ENCODE measurements around the gene GFER.
"Not testable (repeated sequence)": the region's sequence is repeated elsewhere in the genome, so short reads cannot be mapped to it uniquely, and the experiment has no call there.

The GFER gene

DNA sequence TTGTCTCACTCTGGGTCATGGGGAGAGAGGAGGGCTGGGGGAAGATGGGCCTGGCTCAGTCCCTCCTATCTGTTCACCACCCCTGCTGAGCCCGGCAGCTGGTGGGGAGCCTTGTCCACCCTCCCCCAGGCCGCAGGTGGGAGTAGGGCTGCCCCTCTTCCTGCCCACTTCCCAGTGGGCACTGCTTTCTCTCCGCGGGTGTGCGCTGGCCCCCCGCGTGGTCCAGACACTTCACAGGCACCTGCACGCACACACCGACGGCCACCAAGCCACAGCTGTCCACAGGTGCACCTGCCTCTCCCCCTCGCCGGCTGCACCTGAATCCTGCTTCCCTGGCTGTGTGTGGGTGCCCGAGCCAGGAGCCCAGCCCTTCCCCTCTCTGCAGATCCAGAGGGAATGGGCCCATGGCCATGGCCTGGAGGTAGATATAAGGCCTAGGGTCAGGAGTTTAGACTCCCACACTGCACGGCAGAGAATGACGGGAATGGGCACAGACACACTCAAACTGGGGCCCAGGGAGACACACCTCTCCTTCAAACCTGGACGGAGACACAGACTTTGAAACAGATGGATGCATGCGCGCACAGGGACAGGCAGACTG is 44.7 kb downstream of the GFER start:
- DNase-seq = no peak

DNA sequence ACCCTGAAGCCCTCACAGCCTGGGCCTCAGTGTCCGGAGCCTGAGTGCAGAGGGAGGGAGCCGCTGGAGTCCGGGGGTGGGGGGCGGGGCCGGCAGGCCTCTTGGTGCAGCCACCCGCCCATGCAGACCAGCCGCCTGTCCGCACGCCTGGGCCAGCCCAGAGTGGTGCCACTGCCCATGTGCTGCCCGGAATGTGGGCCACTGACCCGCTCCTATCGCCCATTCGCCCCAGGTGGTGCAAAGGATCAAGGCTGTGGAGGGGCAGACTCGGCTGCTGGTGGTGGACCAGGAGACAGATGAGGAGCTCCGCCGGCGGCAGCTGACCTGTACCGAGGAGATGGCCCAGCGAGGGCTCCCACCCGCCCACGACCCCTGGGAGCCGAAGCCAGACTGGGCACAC is 45.4 kb downstream of the GFER start:
- DNase-seq = no peak

DNA sequence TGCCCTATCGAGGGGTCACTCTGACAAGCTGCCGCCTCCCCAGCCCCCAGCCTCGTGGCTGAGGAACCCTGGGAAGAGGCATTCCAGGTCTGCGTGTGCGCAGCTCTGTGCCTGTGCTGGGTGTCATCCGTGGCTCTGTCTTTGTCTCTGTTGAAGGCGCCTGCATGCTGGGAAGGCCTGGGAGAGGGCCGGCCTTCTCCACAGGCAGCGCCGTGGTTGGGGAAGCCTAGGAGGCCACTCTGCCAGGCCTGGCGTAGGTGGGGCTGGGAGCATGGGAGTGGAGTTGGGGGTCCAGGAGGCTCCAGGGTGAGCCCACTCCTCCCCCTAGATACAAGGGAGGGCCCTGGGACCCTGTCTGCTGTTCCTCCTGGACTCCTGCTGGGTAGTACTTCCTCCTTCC is 46.0 kb downstream of the GFER start:
- no peak for DNase-seq

DNA sequence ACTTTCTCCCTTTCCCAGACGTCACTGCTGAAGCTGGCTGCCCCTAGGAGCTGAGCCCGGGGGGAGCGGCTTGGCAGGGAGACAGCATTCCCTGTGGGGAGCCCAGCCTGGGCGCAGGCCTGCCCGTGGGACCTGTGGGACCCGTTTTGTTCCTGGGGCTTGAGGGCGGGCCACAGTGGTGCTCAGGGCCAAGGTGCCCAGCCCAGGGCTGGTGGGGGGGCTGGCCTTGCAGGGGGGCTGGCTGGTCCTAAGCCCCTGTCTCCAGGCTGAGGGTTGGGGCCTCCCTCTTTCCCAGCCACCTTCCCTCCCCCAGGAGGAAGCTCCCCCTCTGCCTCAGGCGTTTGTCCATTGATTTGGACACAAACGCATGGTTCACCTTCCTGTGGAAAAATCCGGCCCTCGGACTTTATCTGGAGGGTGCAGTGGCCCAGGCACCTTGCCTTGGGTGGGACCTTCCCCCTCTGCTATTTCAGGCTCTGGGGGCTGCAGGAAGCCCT is 47.1 kb downstream of the GFER start:
- DNase-seq = no peak

DNA sequence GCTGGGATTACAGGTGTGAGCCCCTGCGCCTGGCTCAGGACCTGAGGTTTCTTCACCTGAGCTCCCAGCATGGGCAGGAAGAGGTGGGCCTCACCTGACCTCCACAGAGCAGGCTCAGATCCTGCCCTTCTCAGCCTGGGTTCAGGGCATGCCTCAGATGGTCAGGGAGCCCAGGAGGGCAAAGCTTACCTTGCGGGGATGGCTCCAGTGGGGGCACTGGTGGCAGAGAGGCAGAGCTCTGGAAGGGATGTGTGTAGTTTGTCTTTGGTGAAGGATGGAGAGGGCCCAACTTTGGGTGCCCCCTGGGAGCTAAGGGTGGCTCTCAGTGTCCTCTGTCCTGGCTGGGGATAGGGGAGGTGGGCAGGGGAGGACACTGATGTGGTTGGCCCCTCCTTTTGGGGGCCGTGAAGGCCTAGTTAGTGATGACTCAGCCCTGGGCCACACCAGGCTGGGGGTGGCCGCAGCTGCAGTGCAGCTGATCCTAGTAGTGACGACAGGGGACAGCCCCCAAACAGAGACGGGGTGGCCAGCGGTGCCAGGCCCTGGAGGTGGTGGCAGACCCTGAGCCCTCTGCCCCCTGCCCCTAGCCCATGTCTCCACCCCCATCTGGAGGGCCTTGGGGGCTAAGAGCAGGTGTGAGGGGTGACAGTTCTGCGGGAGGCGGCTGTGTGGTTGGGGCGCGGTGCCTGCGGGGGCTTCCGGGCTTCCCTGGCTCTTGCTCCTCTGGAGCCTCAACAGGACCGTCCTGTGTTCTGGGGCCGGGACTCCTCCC is 48.5 kb downstream of the GFER start:
- no peak for DNase-seq

DNA sequence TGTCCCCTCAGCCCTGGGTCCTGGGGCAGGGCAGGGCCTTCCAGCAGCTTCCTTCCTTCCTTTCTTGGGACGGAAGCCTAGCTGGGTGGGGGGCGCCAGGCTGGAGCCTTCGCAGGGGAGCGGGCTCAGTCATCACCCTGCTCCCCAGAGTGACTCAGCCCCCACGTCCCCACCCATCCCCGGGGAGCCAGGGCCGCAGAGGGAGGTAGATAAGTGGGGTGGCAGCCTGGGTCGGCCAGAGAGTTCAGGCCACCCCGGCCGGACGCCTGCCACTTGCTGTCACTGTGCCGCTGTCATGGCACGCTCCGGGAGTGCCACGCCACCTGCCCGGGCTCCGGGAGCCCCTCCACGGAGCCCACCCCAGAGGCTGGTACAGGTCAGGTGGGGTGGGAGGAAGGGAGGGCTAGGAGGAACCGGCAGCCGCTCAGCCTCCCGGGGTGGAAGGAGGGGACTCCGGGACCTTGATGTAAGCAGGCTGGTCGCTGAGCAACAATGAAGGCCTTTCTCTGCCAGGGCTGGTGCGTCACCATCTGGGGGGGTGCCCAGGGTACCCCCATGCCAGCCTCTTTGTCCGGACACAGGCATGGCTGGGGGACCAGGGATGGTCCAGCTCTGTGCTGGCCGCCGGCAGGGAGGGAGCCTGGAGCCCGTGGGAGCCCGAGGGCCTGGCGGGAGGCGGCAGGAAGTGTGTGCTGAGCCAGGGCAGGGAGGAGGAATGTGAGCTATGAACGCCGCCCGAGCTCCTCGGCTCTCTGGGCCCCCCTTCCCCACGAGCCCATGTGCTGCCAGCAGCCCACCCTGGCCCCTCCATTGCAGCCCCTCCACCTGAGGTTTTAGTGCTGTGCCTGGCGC is 49.3 kb downstream of the GFER start:
- no peak for DNase-seq

DNA sequence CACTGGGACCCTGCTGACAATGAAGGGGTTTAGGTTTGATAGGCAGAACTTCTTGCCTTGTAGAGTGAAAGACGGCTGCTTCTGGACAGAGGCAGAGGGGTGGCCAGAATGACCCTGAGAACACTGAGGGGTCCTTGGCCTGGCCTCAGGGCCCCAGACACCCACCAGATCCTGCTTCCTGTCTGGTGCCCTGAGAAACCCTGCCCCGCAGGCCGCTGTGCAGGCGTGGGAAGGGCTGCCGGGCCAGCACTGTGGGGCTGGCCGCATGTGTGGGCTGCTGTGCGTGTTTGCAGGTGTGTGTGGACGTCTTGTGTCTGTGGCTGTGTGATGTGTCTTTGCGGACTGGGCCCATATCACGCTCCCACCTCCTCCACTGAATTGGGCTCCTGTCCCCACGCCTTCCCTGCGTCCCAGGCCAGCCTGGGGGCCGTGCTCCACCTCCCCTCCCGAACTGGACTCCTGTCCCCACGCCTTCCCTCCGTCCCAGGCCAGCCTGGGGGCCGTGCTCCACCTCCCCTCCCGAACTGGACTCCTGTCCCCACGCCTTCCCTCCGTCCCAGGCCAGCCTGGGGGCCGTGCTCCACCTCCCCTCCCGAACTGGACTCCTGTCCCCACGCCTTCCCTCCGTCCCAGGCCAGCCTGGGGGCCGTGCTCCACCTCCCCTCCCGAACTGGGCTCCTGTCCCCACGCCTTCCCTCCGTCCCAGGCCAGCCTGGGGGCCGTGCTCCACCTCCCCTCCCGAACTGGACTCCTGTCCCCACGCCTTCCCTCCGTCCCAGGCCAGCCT is 50.1 kb downstream of the GFER start:
- not testable (repeated sequence) for DNase-seq

DNA sequence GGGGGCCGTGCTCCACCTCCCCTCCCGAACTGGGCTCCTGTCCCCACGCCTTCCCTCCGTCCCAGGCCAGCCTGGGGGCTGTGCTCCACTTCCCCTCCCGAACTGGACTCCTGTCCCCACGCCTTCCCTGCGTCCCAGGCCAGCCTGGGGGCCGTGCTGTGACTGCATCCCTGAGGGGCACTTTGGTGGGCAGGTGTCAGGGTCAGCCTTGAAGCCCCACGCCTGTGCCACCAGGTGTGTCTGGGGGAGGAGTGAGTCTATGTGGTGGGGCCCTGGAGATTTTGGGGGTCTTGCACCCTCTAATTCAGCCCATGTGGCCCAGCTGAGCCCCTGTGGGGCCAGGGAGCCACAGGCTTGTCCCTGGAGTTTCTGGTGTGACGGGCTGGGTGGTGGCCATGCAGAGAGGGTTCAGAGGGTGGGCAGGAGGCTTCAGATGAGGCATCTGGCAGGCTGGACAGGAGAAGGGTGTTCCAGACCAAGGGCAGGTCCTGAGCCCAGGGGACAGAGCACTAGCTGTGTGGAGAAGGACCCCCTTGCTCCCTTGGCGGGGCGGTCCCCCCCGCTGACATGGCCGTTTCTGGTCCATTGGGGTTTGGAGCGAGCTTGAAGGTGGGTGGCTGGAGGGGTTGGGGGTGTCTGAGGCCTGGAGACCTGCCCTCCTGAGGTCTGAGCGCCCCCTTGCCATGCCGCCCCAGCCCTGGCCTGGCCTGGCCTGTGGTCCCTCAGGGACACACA is 50.9 kb downstream of the GFER start:
- DNase-seq = no peak

DNA sequence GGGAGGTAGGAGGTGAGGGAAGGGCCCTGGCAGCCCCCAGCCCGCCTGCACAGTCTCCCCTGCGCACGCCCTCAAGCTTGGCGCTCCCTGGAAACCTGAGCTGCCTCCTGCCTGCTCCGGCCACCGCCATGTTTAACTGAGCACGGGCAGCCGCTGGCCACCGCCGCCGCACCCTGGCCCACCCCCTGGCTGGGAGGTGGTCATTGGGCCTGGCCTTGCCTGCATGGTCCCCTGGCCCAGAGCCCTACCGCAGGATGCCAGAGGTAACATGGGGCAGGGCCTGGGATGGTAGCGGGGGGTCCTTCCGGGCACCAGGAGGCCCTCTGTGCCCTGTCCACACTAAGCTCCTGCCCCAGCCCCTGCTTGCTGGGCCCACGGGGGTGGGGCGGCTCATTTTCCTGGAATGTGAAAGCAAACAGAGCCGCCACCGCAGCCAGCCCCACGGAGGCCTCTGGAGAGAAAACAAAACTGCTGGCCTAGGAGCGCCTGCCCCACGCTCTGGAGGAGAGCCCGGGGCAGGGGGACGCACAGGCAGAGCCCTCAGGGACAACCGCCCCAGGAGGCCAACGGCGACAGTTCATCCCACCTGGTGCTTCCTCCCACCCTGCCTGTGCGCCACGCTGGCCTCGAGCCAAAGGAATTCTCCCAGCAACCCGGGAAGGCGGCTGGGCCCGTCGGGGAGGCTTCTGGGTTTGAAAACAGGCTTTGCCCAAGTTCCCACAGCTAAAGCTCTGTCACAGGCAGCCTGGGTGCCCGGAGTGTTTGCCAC is 51.6 kb downstream of the GFER start:
- DNase-seq = no peak

DNA sequence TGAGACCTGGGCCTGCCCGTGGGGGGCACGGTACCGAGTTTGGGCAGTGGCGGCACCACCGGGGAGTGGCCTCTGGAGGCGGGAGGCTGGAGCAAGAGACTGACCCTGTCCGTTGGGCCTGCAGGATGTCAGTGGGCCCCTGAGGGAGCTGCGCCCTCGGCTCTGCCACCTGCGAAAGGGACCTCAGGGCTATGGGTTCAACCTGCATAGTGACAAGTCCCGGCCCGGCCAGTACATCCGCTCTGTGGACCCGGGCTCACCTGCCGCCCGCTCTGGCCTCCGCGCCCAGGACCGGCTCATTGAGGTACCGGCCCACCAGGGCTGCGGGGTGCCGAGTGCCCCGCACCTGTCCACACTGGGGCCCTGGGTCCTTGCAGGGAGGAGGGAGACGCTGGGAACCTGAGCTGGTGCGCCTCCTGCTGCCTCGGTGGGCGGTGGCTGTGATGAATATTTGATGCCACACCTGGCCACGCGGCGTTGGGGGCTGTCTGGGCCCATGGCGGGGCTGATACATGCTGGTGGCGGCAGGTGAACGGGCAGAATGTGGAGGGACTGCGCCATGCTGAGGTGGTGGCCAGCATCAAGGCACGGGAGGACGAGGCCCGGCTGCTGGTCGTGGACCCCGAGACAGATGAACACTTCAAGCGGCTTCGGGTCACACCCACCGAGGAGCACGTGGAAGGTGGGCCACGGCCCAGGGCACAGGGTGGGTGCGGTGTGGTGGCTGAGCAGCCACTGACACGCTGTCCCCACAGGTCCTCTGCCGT is 52.4 kb downstream of the GFER start:
- no peak for DNase-seq

DNA sequence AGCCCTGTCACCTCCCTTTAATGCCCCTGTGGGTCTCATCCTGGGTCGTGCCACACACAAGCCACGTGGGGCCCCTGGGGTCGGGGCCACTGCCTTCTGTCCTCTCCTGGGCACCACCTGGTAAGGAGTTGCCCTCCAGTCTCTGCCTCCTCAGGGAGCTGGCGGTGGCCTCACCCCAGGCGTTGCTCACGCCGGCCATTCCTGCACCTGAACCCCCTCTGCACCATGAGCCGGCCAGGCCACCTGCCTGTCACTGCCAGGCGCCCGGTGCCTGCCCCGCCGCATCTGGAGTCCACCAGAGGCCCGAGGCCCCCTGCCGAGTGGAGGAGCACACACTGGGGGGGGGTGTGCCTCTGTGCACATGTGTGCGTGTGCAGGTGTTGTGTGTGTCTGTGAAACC is 53.1 kb downstream of the GFER start:
- no peak for DNase-seq
